ENCODE data around the gene DHRS12.

The DHRS12 gene

DNA sequence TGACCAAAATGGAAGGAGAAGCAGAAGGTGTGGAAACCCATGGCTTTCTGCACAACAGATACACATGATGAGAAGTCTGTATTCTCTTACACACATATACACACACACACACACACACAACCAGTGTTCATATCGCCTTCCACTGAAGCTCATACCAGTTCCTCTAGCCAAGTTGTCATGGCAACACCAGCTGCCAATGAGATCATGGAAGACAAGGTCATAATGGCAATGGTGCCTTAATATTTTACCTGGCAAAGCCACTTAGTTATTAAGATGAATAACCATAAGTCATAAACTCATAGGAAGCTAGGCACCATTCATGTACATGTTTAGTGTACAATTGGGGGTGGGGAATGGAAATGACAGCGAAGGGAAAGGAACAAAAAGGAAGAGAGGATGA lies 2.6 kb upstream of the DHRS12 start:
- ChIA-PET POLR2A (no interaction called here), CTCF (interaction anchor here (3.3 kb wide), 1 partner anchor 9 kb away, joined by 37 read pairs; no protein-coding TSS in a partner anchor)
- DNase-seq (ENCODE audit: low read depth, low spot score) = no peak
- H3K4me3 ChIP-seq (ENCODE audit: low read depth, low read length) = no peak overlapping the region
- TF ChIP-seq, protein P1, sequence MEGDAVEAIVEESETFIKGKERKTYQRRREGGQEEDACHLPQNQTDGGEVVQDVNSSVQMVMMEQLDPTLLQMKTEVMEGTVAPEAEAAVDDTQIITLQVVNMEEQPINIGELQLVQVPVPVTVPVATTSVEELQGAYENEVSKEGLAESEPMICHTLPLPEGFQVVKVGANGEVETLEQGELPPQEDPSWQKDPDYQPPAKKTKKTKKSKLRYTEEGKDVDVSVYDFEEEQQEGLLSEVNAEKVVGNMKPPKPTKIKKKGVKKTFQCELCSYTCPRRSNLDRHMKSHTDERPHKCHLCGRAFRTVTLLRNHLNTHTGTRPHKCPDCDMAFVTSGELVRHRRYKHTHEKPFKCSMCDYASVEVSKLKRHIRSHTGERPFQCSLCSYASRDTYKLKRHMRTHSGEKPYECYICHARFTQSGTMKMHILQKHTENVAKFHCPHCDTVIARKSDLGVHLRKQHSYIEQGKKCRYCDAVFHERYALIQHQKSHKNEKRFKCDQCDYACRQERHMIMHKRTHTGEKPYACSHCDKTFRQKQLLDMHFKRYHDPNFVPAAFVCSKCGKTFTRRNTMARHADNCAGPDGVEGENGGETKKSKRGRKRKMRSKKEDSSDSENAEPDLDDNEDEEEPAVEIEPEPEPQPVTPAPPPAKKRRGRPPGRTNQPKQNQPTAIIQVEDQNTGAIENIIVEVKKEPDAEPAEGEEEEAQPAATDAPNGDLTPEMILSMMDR (IDR thresholded peaks at IDR 0.05; ENCODE audit: insufficient read depth, low read length, missing control alignments) = no peak

DNA sequence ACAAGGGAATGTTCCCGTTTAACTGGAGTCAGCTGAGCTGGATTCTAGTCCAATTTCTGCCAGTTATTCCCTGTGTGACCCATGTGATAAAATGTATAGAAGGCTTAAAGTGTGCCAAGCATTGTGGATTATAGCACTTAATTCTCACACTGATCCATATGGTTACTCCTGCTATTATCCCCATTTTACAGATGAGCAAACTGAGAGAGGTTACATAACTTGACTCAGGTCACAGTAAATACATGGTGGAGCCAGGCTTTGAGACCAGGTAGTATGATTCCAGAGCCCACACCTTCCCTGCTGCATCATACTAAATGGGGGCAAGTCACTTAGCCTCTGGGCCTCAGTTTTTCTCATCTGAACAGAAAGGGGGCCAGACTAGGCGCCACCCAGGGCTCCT lies 2.0 kb upstream of the DHRS12 start:
- POLR2A ChIA-PET = no interaction called here
- CTCF ChIA-PET = interaction anchor here (1.7 to 3.3 kb wide), 2 partner anchors 9 to 321 kb away, joined by 3 to 37 read pairs; no protein-coding TSS in a partner anchor
- H3K4me3 ChIP-seq (ENCODE audit: low read depth, low read length) = no peak overlapping the region
- TF ChIP-seq, protein P1 (IDR thresholded peaks at IDR 0.05; ENCODE audit: insufficient read depth, low read length, missing control alignments) = no peak
- DNase-seq (ENCODE audit: low read depth, low spot score) = no peak

DNA sequence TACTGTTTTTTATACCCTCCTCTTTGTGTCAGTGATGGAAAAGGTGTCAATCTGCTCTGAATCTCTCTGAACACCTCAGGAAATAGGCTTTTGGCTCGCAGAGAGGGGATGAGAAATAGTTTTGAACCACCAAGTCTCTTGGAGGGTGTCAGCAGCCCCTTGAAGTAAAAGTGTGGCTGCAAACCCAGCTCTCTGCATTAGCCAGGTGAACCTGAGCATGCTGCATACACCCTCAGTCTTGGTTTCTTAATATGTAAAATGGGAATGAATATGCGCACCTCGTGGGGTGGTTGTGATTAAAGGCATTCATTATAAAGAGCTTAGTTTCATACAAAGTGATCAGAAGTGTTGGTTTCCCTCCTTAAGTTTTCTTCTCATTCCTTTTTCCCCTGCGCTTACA lies 1.4 kb upstream of the DHRS12 start:
- TF ChIP-seq, protein P1 (IDR thresholded peaks at IDR 0.05; ENCODE audit: insufficient read depth, low read length, missing control alignments) = no peak
- no peak for DNase-seq (ENCODE audit: low read depth, low spot score)
- CTCF ChIA-PET = interaction anchor here (1.7 to 3.3 kb wide), 2 partner anchors 10 to 322 kb away, joined by 3 to 37 read pairs; no protein-coding TSS in a partner anchor
- H3K4me3 ChIP-seq (ENCODE audit: low read depth, low read length) = no peak overlapping the region
- POLR2A ChIA-PET = no interaction called here

DNA sequence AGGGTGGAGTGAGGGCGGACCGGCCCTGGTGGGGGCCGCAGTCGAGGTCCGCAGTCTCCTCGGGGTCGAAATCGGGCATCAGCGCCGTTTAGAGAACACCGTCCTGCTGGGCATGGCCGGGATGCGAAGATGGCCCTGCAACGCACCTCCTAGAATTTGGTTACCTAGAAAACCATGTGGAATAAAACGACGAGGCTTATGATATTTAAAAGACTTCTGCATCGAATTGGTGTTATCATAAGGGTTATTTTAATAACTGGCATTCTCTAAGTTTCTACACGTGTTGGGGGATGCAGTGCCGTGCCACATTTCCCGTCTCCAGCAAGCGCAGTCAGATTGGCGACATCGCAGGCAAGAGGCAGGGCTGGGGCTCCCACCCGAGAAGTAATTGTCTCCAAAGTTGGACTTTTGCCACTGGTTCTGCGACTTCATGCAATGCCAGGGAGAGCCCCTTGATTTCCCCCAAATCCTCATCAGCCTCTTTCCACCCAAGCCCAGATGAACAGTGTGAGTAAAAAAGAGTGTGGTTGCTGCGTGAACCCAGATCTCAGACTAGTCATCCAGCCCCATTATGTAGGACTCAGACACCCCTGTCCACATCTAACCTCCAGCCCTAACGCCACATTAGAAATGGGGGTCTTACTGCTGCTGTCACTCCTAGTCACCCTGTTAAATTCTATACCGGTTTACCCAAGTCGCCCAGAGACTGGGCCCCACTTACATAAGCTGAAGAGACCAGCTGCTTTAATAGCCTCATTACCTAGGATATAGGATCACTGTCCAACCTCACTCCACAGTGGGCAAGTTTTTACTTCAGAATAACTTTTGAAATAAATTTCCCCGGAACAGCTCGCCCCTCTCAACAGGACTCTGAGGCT lies 571 bp upstream of the DHRS12 start:
- TF ChIP-seq, protein P1 (IDR thresholded peaks at IDR 0.05; ENCODE audit: insufficient read depth, low read length, missing control alignments) = no peak
- ChIA-PET POLR2A (no interaction called here), CTCF (interaction anchor here (1.7 to 3.3 kb wide), 2 partner anchors 11 to 323 kb away, joined by 3 to 37 read pairs; no protein-coding TSS in a partner anchor)
- no peak for DNase-seq (ENCODE audit: low read depth, low spot score)
- H3K4me3 ChIP-seq (ENCODE audit: low read depth, low read length) = peak overlapping the region; percentile 74

DNA sequence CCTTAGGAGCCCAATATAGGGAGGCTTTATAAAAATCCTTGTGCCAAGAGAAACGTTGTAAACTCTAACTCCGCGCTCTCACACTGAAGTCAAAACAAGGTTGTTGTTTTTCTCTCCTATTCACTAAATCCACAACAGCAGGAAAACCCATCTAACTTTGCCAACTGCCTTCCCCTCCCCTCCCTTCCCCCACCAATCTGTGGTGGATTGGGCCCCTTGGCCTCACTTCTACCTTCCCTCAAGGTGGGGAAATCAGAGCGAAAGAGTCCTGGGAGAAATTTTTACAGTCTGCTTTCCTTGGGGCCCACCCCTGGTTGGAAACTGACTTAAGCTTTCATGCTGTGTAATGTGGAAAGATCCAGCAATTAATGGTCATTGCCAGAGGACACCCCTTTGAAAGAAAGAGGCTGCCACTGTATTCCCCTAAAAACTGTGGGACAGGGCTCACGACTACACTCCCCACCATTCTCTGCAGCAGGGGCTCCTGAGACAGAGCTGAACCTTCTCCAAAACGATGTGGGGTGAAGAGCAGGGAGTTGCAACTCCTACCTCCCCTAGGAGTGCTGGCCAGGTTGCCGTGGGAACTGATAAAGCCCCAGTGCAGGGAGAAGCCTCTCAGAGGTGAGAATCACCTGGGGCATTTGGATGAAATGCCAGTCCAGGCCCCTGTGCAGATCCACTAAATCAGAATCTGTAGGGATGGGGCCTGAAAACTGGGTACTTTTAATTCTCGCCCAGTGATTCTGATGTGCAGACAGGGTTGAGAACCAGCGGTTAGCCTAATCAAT lies 1.1 kb downstream of the DHRS12 start:
- TF ChIP-seq, protein P1 (IDR thresholded peaks at IDR 0.05; ENCODE audit: insufficient read depth, low read length, missing control alignments) = no peak
- POLR2A ChIA-PET = no interaction called here
- DNase-seq (ENCODE audit: low read depth, low spot score) = no peak
- CTCF ChIA-PET = interaction anchor here (1.1 to 10.4 kb wide), 3 partner anchors 13 to 370 kb away, joined by 3 to 96 read pairs (median 3); no protein-coding TSS in a partner anchor
- H3K4me3 ChIP-seq (ENCODE audit: low read depth, low read length) = peak overlapping the region; percentile 74
